Measurements from ENCODE around the gene EFNA3. TPM values are rescaled to one million over a fixed set of nuclear protein-coding genes. Genes with fewer than 3 reads are reported as not detected.

The EFNA3 gene
- polyA plus RNA-seq, 3 donors = 0.45 to 1.7 (median 0.92) TPM

GRCh38 chr1:155037043-155037442 is 41.6 kb upstream of the EFNA3 start:
- Mint-ChIP-seq H3K4me3 (no peak overlapping the region), H3K4me1 (peaks cover 31% of the 10 kb centered on the region), H3K27me3 (ENCODE audit: low read depth in 3 of 3) (peaks cover 10 to 20% (median 12%) of the 10 kb centered on the region in 3 donors), H3K9me3 (peaks cover 0 to 3% (median 0%) of the 10 kb centered on the region in 7 donors), H3K36me3 (no peaks in the 10 kb centered on the region), H3K27ac (no peak overlapping the region)
- H3K4me1 ChIP-seq (ENCODE audit: control insufficient read depth in 1 of 2, insufficient read depth in 2 of 2, low read length in 2 of 2) = peaks cover 26 to 28% of the 10 kb centered on the region in 2 donors
- H3K9me3 ChIP-seq (replicated peaks in 1 of 2; ENCODE audit: control insufficient read depth in 1 of 2, insufficient read depth in 1 of 2, low read length in 2 of 2) = no peaks in the 10 kb centered on the region
- no peaks in the 10 kb centered on the region for H3K36me3 ChIP-seq (replicated peaks in 1 of 2; ENCODE audit: control insufficient read depth in 1 of 2, insufficient read depth in 2 of 2, low read length in 2 of 2)
- no peak overlapping the region for H2AFZ ChIP-seq (ENCODE audit: insufficient read depth, low read depth, low read length, poor library complexity, severe bottlenecking)
- no peak overlapping the region for H3K27ac ChIP-seq (ENCODE audit: low read depth in 1 of 2, low read length in 2 of 2)
- no peaks in the 10 kb centered on the region for H3K79me2 ChIP-seq (ENCODE audit: insufficient read depth, low read length)
- H3K9ac ChIP-seq (ENCODE audit: insufficient read depth, low read length, poor library complexity, severe bottlenecking) = no peak overlapping the region
- TF ChIP-seq CTCF (IDR thresholded peaks at IDR 0.05) = no peak
- 95% methylated on average over 2 of the region's 3 CpGs for WGBS (ENCODE audit: insufficient coverage)
- DNase-seq = no peak
- no peaks in the 10 kb centered on the region for H4K20me1 ChIP-seq (ENCODE audit: insufficient read depth, low read length)
- H3K27me3 ChIP-seq (ENCODE audit: control insufficient read depth in 2 of 2, insufficient read depth in 2 of 2, low read length in 2 of 2) = no peaks in the 10 kb centered on the region
- intact Hi-C loops (cut with micrococcal nuclease) = no loop called here
- no peak overlapping the region for H3K4me3 ChIP-seq (replicated peaks in 1 of 3; ENCODE audit: low read depth in 2 of 3, low read length in 3 of 3)
- H3K4me2 ChIP-seq (replicated peaks; ENCODE audit: extremely low read depth, low read length, poor library complexity, severe bottlenecking) = no peak overlapping the region

GRCh38 chr1:155037851-155038441 is 40.7 kb upstream of the EFNA3 start:
- TF ChIP-seq CTCF (IDR thresholded peaks at IDR 0.05) = no peak
- H3K9ac ChIP-seq (ENCODE audit: insufficient read depth, low read length, poor library complexity, severe bottlenecking) = no peak overlapping the region

More at GRCh38 chr1:155037851-155038441, 40.7 kb upstream of the EFNA3 start:
- Histone ChIP-seq H3K9me3 (replicated peaks in 1 of 2; ENCODE audit: control insufficient read depth in 1 of 2, insufficient read depth in 1 of 2, low read length in 2 of 2) (no peaks in the 10 kb centered on the region), H3K36me3 (replicated peaks in 1 of 2; ENCODE audit: control insufficient read depth in 1 of 2, insufficient read depth in 2 of 2, low read length in 2 of 2) (no peaks in the 10 kb centered on the region), H3K27ac (ENCODE audit: low read depth in 1 of 2, low read length in 2 of 2) (no peak overlapping the region), H3K79me2 (ENCODE audit: insufficient read depth, low read length) (no peaks in the 10 kb centered on the region), H3K4me2 (replicated peaks; ENCODE audit: extremely low read depth, low read length, poor library complexity, severe bottlenecking) (no peak overlapping the region), H3K4me3 (replicated peaks in 1 of 3; ENCODE audit: low read depth in 2 of 3, low read length in 3 of 3) (no peak overlapping the region), H4K20me1 (ENCODE audit: insufficient read depth, low read length) (no peaks in the 10 kb centered on the region), H3K27me3 (ENCODE audit: control insufficient read depth in 2 of 2, insufficient read depth in 2 of 2, low read length in 2 of 2) (no peaks in the 10 kb centered on the region), H3K4me1 (ENCODE audit: control insufficient read depth in 1 of 2, insufficient read depth in 2 of 2, low read length in 2 of 2) (peaks cover 26 to 28% of the 10 kb centered on the region in 2 donors), H2AFZ (ENCODE audit: insufficient read depth, low read depth, low read length, poor library complexity, severe bottlenecking) (no peak overlapping the region)
- H3K27me3 Mint-ChIP-seq (ENCODE audit: low read depth in 3 of 3) = peaks cover 10 to 20% (median 12%) of the 10 kb centered on the region in 3 donors
- H3K27ac Mint-ChIP-seq = peak overlapping the region in 1 of 7 donors; percentile 50
- intact Hi-C loops (cut with micrococcal nuclease) = no loop called here
- peaks cover 0 to 3% (median 0%) of the 10 kb centered on the region in 7 donors for H3K9me3 Mint-ChIP-seq
- H3K4me1 Mint-ChIP-seq = peaks cover 31% of the 10 kb centered on the region
- 98% methylated on average over 5 of the region's 6 CpGs for WGBS (ENCODE audit: insufficient coverage)
- H3K36me3 Mint-ChIP-seq = no peaks in the 10 kb centered on the region
- DNase-seq = no peak
- H3K4me3 Mint-ChIP-seq = peak overlapping the region in 1 of 2 donors; percentile 14

Data from CD14-positive monocyte (primary cell).